NCI-H1092 treated with DMSO at 0.1 percent for 48 hours (cell line): ENCODE measurements around the gene GMEB2.

Source experiments
- DNase-seq: peaks from one replicate; lab custom pipeline; 2025; lab: John Stamatoyannopoulos, UW

The GMEB2 gene

DNA sequence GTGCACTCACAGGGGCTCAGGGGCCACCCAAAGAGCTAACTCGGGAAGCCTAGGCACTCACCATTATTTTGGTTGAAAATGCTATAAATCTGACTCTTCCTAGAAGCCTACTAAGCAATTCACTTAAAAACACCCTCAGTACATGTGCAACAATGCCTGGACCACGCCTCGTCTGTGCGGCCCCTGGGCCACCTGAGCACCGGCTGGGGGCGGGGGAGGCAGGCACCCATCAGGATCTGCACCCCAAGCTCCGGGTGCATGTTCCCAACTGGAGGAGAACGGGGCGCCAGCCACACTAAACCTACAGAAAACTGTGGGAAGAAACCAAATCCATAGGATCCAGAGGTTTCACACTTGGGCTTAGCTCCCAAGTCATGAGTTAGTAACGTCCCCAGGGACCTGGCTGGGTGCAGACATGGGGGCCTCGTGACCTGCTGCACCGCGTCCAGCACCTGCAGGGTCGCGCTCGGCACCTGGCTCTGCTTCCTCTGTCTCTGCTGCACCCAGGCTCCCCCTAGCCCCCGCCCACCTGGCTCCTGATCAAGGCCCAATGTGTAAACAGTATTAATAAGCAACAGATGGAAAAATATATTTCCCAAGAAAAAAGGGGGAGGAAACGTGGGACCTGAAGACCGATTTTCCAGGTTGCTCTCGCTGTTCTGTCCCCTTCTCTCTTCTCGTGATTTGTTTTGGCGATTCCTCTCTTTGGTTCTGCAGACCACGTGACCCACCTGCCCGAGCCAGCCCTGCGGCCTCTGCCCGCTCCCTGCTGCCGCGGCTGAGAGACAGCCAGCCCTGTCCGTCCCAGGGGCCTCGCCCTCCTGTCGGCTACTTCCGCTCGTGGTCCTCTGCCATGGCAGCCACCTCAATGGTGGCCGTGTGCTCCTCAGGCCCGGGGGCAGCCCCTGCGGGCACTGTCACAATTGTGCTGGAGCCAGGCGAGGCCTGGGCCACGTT lies 37.4 kb downstream of the GMEB2 start:
- peak; percentile 24 for DNase-seq

DNA sequence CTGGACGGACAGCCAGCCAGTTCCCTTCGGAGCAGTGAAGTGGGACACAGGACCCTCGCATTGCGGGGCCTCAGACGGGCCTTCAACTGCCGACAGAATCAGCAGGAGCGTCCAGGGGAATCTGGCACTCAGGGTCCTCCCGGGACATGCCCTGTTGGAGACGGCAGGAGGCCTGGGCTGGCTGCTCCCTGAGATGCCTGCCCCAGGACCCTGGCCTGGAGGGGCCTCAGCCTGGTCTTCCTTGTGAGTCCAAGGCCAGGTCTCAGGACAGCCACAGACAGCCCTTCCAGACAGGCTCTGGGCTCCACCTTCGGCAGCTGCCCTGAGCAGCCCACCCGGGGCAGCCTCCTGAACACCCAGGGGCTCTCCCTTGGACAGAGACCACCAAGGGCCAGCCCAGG lies 38.3 kb downstream of the GMEB2 start:
- DNase-seq: no peak

DNA sequence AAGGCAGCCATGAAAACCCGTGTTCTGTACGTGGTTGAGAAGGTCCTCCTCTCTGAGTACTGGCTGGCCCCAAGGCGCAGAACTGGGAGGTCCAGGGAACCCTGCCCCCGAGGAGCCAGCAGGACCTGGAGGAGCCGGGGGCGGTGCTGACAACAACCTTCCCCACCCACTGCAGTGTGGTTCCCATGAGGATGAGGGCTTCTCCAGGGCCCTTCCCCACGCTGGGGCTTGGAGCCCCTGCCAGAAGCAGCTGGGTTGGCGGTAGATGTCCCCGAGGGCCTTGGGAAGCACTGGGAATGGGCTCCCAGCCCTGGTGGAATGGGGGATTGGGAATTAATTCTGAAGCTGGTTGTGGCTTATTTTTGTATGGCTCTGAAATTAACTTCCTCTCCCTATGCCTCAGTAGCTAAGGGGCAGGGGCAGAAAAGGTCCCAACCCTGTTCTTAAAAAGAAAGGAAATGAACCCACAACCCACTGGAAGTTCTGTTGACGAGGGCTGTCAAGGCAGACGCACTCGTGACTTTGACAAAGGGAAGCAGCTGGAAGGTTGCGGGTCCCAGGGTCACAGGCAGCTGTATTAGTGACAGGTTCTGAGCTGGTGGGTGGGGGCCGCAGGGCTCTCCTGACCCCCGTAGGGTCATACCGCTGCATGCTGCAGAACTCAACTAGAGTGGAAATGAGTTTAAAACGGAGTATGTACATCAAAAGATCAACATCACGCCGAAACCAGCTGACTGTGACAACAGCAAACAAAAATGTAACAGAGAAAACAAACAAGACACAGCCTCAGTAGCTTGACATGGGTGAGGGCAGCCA lies 38.9 kb downstream of the GMEB2 start:
- no peak for DNase-seq

DNA sequence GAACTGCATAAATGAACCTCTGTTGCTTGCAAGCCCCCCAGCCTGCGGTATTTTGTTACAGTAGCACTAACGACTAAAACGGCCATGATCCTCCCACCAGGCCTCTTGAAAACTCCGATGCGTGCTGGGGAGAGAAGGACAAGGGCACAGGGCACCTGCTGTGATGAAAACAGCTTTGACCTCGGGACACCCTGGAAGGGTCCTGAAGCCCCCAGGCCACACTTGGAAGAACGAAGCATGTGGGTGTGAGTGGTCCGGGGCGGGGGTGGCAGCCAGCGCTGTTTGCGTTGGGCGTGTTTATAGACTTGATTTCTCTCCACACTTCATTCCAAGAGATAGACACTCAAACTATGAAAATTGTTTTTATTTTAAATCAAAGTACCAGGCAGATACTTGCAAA lies 39.6 kb downstream of the GMEB2 start:
- DNase-seq: no peak

DNA sequence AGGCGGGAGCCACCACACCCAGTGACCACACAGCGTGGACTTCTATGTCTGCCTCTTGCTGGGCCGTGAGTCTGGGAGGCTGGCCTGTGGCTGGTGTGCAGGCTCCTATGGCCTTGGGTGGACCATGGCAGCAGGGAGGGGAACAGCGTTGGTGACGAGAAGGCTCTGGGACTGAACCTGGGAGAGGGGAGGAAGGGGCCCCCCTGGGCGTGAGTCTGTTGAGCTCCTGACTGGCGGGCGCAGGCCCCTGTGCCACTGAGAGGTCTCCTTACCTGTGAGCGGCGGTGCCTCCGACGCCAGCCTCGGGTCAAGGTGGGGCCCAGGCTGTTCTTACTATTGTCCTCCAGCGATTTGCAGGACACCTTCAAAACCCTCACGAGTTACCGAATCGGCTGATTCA lies 40.1 kb downstream of the GMEB2 start:
- DNase-seq: no peak

DNA sequence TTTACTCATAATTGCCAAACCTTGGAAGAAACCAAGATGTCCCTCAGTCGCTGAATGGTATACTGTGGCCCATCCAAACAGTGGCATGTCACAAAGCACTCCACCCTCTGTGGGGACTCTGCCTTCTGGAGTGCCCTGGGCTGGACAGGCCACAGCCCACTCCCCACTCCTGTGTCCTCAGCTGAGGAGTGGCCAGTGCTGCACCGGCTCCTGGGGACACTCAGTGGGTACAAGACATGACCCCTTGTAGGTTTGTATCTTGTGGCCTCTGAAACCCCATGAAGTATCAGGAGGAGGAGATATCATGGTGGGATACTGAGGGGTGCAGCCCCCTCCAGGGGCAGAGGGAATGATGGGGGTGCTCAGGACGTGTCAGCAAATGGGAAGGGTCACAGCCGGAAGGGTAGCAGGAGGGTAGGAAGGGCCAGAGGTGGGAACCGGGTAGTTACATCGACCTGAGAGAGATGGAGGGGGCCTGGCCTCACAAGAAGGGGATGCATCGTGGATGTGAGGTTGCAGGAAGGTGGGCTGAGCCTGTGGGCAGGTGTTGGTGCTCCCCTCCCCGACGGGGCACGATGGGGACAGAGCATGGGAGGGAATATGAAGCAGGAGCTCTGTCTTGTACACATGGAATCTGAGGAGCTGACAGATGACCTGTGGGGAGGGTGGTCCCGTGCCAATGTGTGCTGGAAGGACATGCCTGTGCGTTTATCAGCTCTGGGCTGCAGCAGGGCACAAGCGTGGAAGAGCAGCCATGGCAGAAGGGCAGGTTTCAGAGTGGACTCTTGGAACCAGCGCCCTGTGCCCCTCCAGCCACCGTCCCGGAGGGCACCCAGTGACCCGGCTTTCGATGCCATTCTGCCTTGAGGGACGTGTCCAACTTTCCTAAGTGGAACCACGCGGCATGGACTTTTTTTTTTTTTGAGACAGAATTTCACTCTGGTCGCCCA lies 41.0 kb downstream of the GMEB2 start:
- no peak for DNase-seq

DNA sequence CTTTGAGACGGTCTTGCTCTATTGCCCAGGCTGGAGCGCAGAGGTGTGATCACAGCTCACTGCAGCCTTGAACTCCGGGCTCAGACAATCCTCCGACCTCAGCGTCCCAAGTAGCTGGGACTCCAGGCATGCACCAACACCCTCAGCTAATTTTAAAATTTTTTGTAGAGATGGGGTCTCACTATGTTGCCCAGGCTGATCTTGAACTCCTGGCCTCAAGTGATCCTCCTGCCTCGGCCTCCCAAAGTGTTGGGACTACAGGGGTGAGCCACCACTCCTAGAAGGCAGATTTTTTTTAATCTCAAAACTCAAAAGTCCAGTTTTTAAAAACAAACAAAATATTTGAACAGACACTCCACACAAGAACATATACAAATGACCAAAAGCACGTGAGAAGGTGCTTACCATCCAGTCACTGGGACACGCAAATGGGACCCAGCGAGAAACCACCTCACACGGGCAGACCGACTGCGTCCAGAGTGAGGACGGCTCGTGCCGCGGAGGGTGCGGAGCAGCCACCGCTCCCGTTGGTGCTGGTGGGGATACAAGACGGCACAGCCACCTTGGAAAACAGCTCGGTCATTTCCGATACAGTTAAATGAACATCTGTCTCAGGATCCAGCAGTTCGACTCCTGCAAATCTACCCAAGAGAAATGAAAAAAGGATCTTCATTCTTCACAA lies 44.4 kb downstream of the GMEB2 start:
- DNase-seq: no peak

DNA sequence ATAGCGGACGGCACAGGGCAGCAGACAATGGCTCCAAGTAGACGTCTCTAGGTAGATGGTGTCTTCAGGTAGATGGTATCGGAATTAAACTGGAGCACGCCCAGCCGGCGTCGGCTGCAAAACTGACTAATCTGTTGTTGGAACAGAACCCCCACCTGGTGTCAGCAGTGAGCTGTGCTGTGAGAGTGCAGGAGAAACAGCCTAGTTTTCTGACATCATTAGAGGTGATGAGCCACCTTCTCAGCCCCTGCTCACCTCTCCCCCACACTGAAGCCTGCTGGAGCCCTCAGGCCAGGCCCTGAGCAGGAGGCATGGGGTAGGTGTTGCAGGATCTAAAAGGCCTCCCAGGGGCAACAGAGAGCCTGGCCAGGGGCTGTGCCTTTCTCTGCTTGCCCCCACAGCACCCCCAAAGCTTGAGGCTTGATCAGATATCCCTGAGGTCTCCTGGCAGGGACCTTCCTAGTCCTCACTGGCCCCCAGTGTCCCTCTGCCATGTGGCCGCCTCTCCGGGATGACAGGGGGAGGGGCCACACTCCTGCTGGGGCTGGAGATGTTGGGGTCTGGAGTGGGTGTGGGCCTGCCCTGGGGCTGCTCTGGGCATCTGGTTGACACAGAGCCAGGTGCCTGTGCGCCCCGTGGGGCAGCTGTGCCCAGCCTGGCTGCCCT lies 46.0 kb downstream of the GMEB2 start:
- DNase-seq: peak; percentile 27

DNA sequence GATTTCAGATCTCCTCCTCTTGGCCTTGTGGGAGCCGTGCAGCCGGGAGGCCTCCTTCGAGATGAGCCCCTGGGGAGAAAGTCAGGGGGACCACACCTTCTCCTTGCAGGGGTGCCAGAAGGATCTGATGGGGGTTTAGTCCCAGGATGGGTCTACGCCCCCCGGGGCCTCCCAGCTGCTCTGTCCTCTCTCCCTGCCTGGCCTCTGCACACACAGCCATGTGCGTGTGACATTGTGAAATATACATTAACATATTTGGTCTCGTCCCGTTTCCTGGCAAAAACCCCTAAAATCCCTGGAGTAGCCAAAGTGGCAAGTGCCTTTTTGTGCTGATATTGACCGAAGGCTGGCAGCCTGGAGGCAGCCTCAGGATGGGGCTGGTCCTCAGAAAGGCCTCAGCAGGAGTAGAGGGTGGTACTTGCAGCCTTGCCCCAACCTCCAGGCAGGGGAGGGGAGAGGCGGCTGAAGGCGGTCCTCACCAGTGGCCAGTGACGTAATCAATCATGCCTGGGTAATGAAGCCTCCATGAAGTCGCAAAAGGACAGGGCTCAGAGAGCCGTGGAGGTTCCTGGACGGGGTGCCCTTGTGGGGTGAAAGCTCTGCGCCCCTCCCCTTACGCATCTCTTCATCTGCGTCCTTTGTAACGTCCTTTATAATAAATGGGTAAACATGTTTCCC lies 47.7 kb downstream of the GMEB2 start:
- no peak for DNase-seq

DNA sequence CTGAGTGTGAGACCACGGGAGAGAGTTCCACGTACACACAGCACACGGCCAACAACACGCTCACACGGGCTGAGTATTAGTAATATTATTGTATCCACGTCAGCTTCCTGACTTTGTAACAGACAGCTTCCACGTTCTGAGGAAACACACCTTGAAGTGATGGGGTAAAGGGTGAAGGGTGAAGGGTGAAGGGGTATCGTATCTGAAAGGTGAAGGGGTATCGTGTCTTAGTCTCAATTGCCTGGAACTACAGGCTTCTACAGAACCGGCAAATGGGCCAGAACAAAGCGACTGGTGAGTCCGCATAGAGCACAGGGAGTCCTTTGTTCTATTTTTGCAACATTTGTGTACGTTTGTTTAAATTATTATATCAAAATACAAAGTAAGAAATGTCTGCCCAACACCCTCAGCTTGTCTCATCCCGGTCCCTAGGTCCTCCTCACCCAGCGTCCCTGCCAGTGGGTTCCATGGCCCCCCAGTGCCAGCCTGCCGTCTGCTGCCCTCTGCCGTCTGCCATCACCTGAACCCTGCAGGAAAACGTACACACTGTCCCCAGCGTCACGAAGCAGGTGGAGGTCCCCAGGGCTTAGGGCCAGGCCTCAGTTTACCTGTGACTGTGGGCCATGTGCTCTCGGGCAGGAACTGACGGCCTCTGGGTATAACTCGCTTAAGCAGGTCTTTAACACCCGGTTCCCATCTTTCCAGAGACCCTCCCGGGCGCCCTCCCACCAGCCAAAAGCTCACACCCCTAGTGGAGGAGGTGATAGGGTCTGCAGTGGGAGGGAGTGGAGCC lies 48.5 kb downstream of the GMEB2 start:
- no peak for DNase-seq

DNA sequence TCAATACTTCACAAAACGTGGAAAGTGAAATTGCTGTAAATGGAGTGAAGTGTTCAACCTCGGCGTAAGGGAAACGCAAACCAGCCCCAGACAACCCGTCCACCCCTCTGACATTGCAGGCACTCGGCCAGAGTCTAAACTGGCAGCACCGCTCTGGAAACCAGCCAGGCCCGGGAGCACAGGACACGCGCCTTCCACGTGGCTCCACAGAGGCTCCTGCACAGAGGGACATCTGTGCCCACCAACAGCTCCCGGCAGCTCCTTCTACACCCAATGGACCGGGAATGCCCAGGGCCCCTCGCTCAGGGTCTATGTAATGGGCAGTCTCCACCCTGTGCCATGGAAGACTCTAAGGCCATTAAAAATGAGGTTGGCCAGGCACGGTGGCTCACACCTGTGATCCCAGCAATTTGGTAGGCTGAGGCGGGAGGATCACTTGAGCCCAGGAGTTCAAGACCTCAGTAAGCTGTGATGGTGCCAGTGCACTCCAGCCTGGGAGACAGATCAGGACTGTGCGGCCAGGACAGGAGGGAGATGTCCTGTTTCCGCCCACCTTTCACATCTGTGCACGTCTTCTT lies 49.5 kb downstream of the GMEB2 start:
- DNase-seq: peak; percentile 81

DNA sequence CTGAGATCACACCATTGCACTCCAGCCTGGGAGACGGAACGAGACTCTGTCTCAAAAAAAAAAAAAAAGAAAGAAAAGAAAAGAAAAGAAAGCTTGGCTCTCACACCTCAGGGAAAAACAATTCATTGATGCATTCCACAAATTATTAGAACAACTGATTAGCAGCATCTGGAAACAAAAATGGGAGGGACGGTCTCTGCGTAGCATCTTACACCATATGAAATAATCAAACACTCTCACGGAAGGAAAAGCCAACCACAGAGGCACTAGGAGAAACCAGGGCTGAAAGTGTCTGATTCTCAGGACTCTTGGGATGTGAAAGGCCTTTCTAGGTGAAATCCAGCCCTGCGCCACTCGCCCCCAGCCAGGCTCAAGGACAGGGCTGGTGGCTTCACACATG lies 50.6 kb downstream of the GMEB2 start:
- no peak for DNase-seq

DNA sequence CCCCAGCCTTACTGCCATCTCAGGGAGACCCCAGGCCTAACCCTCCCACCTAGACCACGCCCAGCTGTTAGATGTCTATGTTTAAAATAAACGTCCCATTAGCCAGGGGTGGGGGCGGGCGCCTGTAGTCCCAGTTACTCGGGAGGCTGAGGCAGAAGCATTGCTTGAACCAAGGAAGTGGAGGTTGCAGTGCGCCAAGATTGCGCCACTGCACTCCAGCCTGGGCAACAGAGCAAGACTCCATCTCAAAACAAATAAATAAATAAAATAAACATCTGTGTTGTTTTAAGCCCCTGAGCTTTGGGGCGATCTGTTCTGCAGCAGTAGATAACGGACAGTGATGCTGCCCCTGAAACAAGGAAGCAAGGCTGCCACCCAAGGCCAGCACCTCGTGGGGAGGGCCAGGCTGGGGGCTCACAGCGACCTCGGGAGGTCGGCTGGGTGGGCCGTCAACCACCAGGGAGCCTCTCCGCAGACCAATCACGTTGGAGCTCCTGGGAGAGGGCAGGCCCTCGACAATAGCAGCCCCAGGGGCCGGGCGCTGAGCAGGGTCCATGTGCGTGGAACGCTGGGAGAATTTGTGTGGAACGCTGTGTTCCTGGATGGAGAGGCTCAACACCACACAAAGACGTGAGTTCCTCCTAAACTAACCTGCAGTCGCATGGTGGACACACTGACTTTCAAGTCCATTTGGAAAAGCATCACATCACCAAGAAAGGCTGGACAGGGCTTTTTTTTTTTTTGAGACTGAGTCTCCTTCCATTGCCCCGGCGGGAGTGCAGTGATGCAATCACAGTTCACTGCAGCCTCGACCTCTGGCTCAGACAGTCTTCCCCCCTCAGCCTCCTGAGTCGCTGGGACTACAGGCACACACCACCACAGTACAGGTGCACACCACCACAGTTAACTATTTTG lies 51.8 kb downstream of the GMEB2 start:
- DNase-seq: no peak

DNA sequence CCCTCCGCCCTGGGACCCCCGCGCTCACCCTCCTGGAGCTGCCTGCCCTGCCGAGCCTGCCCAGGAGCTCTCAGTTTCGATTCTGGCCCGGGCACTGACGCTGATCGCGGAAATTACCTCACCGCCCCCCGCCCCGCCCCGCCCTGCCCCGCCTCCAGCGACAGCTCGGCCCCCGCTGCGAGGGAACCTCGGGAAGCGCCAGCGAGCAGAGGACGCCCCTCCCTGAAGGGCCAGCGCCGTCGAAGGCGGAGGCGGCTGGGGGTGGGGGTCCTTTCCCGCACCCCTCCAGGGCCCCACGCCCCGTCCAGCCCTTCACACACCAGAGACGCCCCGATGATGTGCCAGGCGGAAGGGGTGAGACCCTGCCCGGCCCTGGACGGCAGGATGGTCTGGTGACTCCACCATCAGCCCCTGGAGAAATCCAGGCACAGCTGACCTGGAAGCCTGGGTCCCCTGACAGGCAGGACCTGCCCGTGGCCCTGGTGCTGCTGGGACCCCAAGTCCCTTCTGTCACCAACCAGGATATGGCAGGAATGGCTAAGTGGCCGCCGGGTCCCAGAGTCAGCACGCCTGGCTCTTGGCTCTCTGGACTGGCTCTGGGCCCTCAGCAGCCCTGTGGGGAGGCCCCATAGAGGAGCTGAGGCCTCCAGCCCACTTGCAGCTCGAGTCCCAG lies 52.6 kb downstream of the GMEB2 start, which contains the start of gene HELZ2:
Gene HELZ2, minus strand, starts transcription at position 84 of the 673 bp plus-strand sequence. CDS start 1,854 bp downstream, outside the sequence.
- peak; percentile 14 for DNase-seq

DNA sequence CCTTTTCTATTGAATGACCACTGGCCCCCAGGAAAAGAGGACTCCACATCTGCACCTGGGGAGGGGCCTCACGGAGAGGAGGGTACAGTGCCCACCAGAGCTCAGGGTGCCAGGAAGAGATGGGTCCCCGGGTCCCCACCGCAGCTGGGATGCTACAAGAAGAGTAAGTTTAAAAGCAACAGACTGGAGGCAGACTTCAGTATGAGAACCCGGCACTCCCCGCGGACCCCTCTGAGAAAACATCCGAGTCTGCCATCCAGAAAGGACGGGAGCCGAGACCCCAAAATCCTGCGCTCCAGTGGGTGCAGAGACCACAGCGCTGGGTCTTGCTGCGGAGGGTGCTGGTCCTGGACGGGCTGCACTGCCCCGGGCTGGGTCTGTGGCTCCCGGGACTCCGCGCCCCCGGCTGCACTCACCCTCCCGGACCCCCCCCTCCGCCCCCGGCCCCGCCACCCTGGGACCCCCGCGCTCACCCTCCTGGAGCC lies 53.2 kb downstream of the GMEB2 start:
- no peak for DNase-seq

DNA sequence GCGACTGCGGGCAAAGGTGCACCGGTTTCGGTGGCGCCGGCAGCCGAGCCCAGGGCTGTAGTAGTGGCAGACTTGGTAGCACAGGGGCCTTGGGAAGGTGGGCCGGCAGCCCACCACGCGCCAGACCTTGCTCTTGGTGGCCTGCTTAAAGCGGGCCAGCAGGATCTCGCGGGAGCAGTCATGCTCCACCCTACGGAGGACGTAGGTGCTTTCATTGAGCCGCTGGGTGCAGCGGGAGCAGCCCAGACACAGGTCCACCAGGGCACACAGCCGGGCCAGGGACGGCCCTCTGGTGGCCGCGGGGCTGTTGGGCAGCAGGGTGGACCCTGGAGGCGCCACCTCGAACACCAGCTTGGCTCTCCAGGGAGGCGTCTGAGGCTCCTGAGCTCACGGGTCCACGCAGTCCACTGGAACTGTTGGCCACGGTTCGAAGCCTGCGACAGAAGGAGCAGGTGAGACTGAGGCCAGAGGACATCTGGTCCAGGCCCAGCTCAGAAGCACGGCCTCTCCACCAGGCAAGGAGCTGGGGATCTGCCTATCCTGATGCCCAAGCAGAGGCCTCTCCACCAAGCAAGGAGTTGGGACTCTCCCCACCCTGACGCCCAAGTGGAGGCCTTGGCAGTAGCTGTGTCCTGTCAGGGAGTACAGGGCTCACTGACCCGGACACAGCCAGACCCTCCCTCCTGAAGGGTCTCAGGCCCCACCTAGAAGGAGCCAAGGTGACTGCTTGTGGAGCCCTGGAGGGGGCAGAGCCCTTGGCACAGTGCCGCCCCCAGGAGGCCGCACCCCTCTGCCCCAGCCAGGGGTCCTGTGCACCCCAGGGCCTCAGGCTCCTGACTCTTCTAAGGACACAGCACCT lies 53.9 kb downstream of the GMEB2 start:
- no peak for DNase-seq
